GM20000 (cell line): ENCODE results near the gene SYCP3.
A peak's percentile ranks its signal among the peaks of the same experiment; 100 is the strongest.

Experiments
- DNase-seq: peaks from one replicate; pipeline ENCODE4 v3.0.0; 2012; ENCODE audit warnings: low spot score
- TF ChIP-seq, protein P1 (sequence below): IDR thresholded peaks from 2 replicates; pipeline ENCODE4 v1.5.1; 2012; ENCODE audit warnings: mild to moderate bottlenecking, control low read depth; ENCODE audit errors: extremely low read depth, missing control alignments

SYCP3 gene

DNA sequence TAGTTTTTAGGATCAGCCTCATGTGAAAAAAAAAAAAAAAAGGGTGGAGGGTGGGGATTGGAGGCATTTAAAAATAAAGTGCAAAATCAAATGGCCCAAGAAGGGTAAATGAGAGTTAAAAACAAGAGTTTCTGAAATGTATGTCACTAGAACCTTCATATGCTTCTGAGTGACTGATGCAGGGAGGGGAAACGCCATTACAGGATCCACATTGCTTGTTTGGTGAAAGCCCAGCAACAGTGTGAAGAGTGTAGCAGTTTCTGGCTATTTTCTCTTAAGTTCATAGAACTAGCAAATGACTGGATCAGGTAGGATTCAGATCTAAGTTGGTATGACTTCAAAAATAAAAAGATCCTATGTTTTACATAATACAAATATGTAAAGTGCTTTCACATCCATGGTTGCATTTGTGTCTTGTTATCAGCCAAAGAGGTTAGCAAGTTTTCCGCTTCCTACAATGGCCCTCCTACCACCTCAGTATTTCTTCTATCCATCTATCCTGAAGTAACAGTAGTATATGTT is 38.9 kb downstream of the SYCP3 start:
- TF ChIP-seq, protein P1, sequence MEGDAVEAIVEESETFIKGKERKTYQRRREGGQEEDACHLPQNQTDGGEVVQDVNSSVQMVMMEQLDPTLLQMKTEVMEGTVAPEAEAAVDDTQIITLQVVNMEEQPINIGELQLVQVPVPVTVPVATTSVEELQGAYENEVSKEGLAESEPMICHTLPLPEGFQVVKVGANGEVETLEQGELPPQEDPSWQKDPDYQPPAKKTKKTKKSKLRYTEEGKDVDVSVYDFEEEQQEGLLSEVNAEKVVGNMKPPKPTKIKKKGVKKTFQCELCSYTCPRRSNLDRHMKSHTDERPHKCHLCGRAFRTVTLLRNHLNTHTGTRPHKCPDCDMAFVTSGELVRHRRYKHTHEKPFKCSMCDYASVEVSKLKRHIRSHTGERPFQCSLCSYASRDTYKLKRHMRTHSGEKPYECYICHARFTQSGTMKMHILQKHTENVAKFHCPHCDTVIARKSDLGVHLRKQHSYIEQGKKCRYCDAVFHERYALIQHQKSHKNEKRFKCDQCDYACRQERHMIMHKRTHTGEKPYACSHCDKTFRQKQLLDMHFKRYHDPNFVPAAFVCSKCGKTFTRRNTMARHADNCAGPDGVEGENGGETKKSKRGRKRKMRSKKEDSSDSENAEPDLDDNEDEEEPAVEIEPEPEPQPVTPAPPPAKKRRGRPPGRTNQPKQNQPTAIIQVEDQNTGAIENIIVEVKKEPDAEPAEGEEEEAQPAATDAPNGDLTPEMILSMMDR = no peak
- DNase-seq = no peak

- TF ChIP-seq, protein P1 = no peak
- peak; percentile 42 for DNase-seq
Measured at GRCh38 chr12:101698800-101699347, 40.4 kb downstream of the SYCP3 start.

DNA sequence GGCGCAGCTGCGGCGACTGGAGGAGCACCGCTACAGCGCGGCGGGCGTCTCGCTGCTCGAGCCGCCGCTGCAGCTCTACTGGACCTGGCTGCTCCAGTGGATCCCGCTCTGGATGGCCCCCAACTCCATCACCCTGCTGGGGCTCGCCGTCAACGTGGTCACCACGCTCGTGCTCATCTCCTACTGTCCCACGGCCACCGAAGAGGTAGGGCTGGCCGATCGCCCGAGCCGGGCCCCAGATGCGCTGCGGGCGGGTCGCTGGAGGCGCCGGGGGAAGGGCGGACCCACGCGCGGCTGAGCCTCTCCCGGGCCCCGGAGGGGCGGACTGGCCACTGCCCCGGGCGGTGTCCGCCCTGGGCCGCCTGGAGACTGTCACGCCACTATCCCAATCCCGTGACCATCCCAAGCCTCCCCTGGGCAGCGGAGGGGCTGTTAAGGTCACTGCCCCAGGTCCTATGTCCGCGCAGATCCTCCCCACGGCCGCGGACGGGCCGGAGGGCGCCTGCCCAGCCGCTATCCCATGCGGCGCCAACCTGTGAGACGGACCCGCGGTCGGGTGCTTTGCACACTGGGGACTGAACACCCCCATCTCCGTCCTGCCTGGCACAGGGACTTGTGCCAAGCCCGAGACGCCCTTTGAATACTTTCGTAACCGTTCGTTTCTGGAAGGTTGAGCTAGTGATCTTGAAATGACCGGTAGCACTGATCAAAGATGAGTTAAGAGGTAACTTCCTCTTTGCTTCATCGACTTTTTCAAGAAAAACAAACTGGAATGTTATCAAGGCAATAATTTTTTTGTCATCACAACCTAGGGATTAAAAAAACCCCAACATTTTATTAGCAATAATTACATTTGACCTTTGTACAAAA is 41.1 kb downstream of the SYCP3 start:
- TF ChIP-seq, protein P1 = no peak
- DNase-seq = no peak

- peak; percentile 87 for DNase-seq
- TF ChIP-seq, protein P1 = no peak
Measured at GRCh38 chr12:101697197-101697929, 41.9 kb downstream of the SYCP3 start, which contains the start of gene CHPT1. Gene CHPT1, plus strand, starts transcription at chr12:101697640. Its CDS starts 222 bp downstream, at chr12:101697862.

DNA sequence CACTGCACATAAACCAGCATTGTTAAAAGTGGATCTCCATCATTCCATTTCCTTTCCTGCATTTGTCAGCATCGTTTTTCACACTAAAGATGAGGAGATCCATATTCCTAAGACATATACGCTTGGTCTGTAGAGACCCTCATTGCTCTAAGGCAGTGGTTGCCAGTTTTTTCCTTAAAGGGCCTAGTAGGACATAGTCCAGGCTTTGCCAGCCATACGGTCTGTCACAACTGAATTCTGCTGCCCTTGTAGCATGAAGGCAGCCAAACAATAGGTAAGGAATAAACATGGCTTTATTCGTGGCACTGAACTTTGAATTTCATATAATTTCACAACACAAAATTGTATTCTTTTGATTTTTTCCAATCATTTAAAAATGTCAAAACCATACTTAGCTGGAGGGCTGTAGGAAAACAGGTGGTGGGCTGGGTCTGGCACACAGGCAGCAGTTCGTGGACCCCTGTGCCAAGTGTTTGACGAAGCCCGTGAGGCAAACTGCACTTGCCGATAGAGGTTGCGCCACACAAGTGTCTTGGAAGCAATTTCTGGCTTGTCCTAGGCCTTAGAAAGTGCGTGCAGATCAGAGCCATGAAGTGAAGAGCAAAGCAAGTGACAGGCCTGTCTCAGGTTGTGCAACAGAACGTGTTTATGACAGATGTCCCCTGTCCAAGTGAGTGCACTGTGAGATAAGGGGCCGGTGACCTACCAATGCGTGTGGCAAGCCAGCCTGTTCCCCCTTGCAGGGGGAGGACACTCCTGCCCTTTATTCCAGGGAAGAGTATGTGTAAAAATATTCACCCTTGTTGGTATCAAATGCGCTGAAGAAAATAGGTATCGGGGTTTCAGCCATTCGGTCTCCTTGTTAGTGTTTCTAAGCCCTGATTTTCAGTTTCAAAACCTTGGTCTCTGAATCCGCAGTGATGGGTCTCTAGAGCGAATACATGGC is 42.7 kb downstream of the SYCP3 start:
- DNase-seq = peak; percentile 59
- TF ChIP-seq, protein P1 = no peak

DNA sequence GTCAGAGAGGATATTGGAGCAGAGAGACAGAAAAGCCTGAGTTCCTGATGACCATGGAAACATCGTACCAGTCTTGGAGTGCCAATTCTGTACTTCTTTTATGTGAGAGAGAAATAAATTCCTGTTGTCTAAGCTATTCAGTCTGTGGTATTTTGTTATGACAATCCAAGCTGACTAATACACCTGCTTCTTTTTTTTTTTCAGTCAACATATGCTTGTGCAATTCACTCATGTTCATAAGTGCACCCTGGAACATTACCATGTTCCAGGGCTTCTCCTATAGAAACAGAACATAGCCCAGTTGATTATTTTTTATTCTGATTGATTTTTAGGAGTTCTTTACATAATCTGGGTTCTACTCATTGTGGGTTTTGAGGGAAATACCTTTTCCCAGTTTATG is 43.6 kb downstream of the SYCP3 start:
- TF ChIP-seq, protein P1 = no peak
- no peak for DNase-seq
